Testis (tissue), 2 donors: ENCODE measurements around the gene SKAP2.

Experiments
- CTCF ChIP-seq, 3 experiments: fragments of 450-650 bp in 2 of 3; fragments of 200-600 bp in 1 of 3; sonication (generic) in 1 of 3; IDR thresholded peaks; one replicate each; pipeline ENCODE4 v1.5.1; 2016 to 2019; ENCODE audit warnings: antibody characterized with exemption in 3 of 3, mild to moderate bottlenecking in 2 of 3, moderate library complexity in 1 of 3
- POLR2A ChIP-seq: fragments of 450-650 bp; IDR thresholded peaks from one replicate; pipeline ENCODE4 v1.6.1; 2017; ENCODE audit warnings: antibody characterized with exemption, mild to moderate bottlenecking, moderate library complexity

GRCh38 chr7:26667514-26668133 is 196.8 kb downstream of the SKAP2 start:
- TF ChIP-seq CTCF (IDR thresholded peaks at IDR 0.05) (peak; percentile 65 to 84 (median 83)), POLR2A (no peak)
